Measurements from ENCODE around the gene PPP2R2D. TPM values are rescaled to one million over a fixed set of nuclear protein-coding genes. Genes with fewer than 3 reads are reported as not detected.

PPP2R2D gene
- total and polyA plus RNA-seq, 2 experiments from 2014 or later, result 43.5 to 45.0 TPM

- H3K9me3 ChIP-seq (ENCODE audit: low read depth), result no peaks in the 10 kb centered on the region
- peaks cover 14% of the 10 kb centered on the region for H3K4me1 ChIP-seq (ENCODE audit: low read depth)
- no peak overlapping the region for H3K27ac ChIP-seq
- no peak overlapping the region for H3K4me3 ChIP-seq
- TF ChIP-seq CTCF (IDR thresholded peaks at IDR 0.05; ENCODE audit: low read depth, low read length), result no peak
- no peak for DNase-seq (ENCODE audit: low read depth in 1 of 2, low spot score in 1 of 2)
- no peaks in the 10 kb centered on the region for H3K27me3 ChIP-seq
- H3K36me3 ChIP-seq, result no peaks in the 10 kb centered on the region
These were observed 92.5 kb downstream of the PPP2R2D start for GRCh38 chr10:131993275-131993674.

- no peak for TF ChIP-seq CTCF (IDR thresholded peaks at IDR 0.05; ENCODE audit: low read depth, low read length)
- DNase-seq (ENCODE audit: low read depth in 1 of 2, low spot score in 1 of 2), result no peak
- H3K27ac ChIP-seq, result no peak overlapping the region
- H3K4me3 ChIP-seq, result no peak overlapping the region
- H3K27me3 ChIP-seq, result no peaks in the 10 kb centered on the region
- peaks cover 24% of the 10 kb centered on the region for H3K4me1 ChIP-seq (ENCODE audit: low read depth)
- H3K9me3 ChIP-seq (ENCODE audit: low read depth), result no peaks in the 10 kb centered on the region
- no peaks in the 10 kb centered on the region for H3K36me3 ChIP-seq
These were observed 93.6 kb downstream of the PPP2R2D start for GRCh38 chr10:131994435-131994834.

- TF ChIP-seq CTCF (IDR thresholded peaks at IDR 0.05; ENCODE audit: low read depth, low read length), result no peak
- H3K27ac ChIP-seq, result peak overlapping the region; percentile 75
- H3K4me1 ChIP-seq (ENCODE audit: low read depth), result peaks cover 25% of the 10 kb centered on the region
- no peak overlapping the region for H3K4me3 ChIP-seq
- H3K27me3 ChIP-seq, result no peaks in the 10 kb centered on the region
- H3K9me3 ChIP-seq (ENCODE audit: low read depth), result no peaks in the 10 kb centered on the region
- H3K36me3 ChIP-seq, result no peaks in the 10 kb centered on the region
- DNase-seq (ENCODE audit: low read depth in 1 of 2, low spot score in 1 of 2), result no peak
These were observed 95.9 kb downstream of the PPP2R2D start for GRCh38 chr10:131996466-131997365.

GRCh38 chr10:131997366-131998049 is 96.7 kb downstream of the PPP2R2D start:
- no peak overlapping the region for H3K4me3 ChIP-seq
- no peaks in the 10 kb centered on the region for H3K36me3 ChIP-seq
- H3K27me3 ChIP-seq, result no peaks in the 10 kb centered on the region
- peak; percentile 70 to 92 for DNase-seq (ENCODE audit: low read depth in 1 of 2, low spot score in 1 of 2)
- H3K27ac ChIP-seq, result peak overlapping the region; percentile 75
- H3K9me3 ChIP-seq (ENCODE audit: low read depth), result no peaks in the 10 kb centered on the region
- no peak for TF ChIP-seq CTCF (IDR thresholded peaks at IDR 0.05; ENCODE audit: low read depth, low read length)
- peaks cover 25% of the 10 kb centered on the region for H3K4me1 ChIP-seq (ENCODE audit: low read depth)

GRCh38 chr10:131998050-131998844 is 97.4 kb downstream of the PPP2R2D start:
- DNase-seq (ENCODE audit: low read depth in 1 of 2, low spot score in 1 of 2), result no peak
- Histone ChIP-seq H3K4me1 (ENCODE audit: low read depth) (peaks cover 25% of the 10 kb centered on the region), H3K36me3 (no peaks in the 10 kb centered on the region), H3K9me3 (ENCODE audit: low read depth) (no peaks in the 10 kb centered on the region), H3K27ac (peak overlapping the region; percentile 75), H3K4me3 (no peak overlapping the region), H3K27me3 (no peaks in the 10 kb centered on the region)
- no peak for TF ChIP-seq CTCF (IDR thresholded peaks at IDR 0.05; ENCODE audit: low read depth, low read length)

All from cardiac muscle cell (in vitro differentiated cells and primary cell).